OCI-LY1 (cell line): ENCODE data around the gene TTC17.

Experiments
- EZH2 ChIP-seq: fragments of 200-600 bp; sonication (generic), shearing (Covaris generic); IDR thresholded peaks from 2 replicates; pipeline ENCODE4 v1.8.0; 2017; ENCODE audit warnings: borderline replicate concordance, mixed run types, mild to moderate bottlenecking, antibody characterized with exemption, low read length, moderate library complexity, mixed read lengths
- TF ChIP-seq, protein P1 (sequence below): fragments of 200-600 bp; sonication (generic), shearing (Covaris generic); IDR thresholded peaks from 2 replicates; pipeline ENCODE4 v1.5.1; 2017; ENCODE audit warnings: mild to moderate bottlenecking, antibody characterized with exemption, low read length, moderate library complexity, mixed read lengths

DNA sequence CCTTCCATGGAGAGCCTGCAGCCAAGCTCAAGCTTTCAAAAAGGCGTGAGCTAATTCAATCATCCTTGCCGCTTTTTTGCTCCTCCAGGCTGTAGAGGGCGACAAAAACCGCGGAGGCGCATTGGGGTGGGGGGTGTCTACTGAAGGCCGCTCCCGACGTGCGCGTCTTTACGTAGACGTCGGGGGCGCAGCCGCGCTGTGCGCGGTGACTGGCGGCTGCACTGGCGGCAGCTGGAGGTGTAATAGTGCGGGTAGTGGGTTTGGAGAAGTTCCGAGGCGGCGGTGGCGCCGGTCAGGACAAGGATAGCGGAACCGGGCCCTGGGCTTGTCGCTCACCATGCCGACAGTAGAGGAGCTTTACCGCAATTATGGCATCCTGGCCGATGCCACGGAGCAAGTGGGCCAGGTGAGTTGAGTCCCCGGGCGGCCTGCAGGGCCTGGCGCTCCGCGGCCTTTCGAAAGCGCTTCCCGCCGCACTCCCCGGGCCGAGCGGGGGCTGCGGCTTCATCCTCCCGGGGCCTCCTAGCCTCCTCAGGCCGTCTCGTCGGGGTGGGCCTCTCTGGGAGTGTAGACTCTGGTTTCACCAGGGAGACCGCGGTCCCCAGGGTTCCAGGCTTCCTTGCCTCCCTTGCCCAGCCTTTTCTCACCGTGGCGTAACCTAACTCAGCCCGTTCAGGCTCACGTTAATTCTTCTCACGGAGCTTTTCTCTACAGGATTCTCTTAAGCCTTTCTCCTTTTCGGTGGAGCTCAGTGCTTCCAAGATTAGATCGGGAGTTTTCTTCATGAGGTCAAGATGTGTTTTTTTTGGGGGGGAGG is 46.7 kb upstream of the TTC17 start, which contains the start of gene API5:
- TF ChIP-seq EZH2, result no peak
- TF ChIP-seq, protein P1, sequence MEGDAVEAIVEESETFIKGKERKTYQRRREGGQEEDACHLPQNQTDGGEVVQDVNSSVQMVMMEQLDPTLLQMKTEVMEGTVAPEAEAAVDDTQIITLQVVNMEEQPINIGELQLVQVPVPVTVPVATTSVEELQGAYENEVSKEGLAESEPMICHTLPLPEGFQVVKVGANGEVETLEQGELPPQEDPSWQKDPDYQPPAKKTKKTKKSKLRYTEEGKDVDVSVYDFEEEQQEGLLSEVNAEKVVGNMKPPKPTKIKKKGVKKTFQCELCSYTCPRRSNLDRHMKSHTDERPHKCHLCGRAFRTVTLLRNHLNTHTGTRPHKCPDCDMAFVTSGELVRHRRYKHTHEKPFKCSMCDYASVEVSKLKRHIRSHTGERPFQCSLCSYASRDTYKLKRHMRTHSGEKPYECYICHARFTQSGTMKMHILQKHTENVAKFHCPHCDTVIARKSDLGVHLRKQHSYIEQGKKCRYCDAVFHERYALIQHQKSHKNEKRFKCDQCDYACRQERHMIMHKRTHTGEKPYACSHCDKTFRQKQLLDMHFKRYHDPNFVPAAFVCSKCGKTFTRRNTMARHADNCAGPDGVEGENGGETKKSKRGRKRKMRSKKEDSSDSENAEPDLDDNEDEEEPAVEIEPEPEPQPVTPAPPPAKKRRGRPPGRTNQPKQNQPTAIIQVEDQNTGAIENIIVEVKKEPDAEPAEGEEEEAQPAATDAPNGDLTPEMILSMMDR, result peak; percentile 79
